ENCODE results near the gene PPP2R2D.
"Not testable (repeated sequence)": the region's sequence is repeated elsewhere in the genome, so short reads cannot be mapped to it uniquely, and the experiment has no call there.

GRCh38 chr10:131917496-131917895 is 16.7 kb downstream of the PPP2R2D start:
- TF ChIP-seq, protein P1, sequence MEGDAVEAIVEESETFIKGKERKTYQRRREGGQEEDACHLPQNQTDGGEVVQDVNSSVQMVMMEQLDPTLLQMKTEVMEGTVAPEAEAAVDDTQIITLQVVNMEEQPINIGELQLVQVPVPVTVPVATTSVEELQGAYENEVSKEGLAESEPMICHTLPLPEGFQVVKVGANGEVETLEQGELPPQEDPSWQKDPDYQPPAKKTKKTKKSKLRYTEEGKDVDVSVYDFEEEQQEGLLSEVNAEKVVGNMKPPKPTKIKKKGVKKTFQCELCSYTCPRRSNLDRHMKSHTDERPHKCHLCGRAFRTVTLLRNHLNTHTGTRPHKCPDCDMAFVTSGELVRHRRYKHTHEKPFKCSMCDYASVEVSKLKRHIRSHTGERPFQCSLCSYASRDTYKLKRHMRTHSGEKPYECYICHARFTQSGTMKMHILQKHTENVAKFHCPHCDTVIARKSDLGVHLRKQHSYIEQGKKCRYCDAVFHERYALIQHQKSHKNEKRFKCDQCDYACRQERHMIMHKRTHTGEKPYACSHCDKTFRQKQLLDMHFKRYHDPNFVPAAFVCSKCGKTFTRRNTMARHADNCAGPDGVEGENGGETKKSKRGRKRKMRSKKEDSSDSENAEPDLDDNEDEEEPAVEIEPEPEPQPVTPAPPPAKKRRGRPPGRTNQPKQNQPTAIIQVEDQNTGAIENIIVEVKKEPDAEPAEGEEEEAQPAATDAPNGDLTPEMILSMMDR (IDR thresholded peaks at IDR 0.05), result not testable (repeated sequence)
- not testable (repeated sequence) for TF ChIP-seq POLR2A (IDR thresholded peaks at IDR 0.05)

Data from right lobe of liver (tissue), 4 donors.